Measurements from ENCODE around the gene PLCXD3.

PLCXD3 gene

DNA sequence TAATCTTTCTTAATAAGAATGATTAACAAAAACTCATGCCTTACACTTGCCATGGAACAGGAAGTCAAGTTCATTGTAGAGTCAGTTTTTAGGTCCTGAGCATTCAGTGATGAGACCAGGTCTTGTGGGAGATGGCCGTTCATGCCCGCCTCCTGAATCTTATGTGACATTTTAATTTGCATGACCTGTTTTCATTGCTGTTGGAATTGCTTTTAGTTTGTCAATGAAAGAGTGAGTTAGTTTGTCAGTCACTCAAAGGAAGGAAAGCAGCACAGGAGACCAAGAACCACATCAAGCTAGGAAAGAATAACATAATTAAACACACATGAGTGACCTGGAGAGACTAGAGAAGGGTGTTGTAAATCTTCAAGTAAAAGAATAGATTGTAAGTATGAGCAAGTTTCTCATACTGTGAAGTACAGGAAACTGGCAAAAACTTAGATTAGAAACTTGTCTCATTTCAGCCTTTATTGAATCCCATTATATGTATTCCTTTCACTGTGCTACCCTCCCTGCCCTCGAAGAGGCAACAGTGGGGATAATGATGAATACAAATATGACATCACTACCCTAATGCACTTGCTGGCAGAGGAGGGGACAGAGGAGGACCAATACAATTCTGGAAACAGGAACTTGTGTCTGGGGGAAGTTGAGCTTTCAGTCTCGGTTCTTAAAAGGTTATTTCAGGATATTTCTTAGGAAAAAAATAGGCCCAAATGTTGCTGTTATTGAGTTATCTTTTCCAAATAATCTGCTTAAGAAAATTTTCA, 232.7 kb downstream of the PLCXD3 start:
- no peak for DNase-seq

DNA sequence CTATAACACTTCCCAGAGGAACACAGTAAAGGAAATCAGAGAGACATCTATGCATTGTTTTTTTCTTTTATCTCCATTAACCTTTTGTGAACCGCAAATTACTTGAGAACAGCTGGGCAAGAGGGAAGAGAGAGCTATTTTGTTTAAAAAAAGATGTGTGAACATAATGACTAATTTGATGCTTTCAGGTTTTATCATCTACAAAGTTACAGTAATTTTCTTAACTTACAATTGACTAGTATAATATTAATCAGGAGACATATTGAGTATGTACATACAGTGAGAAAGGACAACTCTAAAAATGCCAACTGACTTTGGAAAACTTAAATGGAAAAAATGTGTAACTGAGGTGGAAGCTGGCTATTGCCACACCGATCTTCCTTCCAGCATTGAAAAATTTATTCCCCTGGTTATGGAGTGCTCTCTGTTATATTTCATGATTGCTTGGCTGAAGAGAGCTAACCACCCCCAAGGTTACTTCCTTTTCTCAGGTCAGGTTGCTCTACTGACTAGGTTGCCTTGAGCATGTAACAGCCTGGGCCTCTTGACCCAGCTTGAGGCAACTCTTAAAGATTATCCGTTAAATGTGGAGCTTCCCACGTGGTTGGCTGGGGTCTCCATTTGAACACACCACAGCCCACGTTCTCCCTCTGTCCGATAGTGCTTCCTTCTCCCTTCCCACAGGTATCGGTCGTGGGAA, 234.4 kb downstream of the PLCXD3 start:
- DNase-seq, result no peak

DNA sequence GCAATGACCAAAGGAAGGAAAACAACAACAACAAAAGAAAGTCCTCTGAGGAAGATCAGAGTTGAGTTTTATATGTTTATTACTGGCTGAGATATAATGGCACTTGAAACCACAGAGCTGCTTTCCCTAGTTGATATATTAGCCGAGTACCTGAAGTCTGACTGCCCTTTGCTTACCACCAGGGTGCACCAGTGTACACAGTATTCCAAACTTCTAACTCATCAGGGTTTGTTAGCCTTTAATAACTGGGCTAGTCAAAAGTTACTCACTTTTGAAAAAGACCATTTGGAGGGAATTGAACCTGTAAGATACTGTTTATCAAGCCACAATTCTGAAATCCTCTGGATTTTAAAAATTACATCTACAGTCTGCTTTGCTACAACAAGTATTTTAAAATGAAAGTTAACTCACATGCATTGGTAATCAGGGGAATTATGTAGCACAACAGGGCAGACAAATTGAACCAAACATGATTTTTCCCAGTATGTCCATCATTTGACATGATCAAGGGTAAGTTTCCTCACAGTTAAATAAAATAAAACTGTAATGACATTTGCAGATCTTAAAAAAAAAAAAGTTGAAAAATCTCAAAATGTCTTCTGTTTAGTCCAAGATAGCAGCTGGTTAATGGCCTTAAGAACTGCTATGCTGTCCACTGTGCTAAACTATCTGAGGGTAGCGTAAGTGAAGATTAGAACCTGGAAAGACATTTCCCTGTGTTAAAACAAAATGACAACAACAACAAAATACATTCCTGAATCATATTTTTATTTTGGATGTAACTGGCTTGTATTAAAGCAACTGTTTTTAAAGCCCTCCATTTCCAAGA, 239.8 kb downstream of the PLCXD3 start:
- peak; percentile 27 for DNase-seq

DNA sequence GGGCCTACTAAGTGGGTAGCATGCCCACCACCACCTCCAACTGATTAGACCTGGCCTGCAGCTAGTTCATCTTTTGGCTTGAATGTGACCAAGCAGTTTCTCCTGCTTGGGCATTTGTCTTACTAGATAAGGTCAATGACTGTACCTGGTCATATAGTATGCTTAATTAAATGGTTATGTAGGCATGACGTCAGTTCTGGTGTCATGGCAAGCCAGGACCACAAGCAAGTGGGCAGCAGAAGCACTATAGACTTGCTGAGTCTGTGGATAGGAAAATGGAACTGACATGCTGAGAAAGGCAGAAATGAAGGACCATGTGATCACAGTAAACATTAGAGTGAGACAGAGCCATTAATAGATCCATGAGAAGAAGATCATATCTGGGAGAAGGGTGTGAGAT, 241.5 kb downstream of the PLCXD3 start:
- DNase-seq, result no peak

DNA sequence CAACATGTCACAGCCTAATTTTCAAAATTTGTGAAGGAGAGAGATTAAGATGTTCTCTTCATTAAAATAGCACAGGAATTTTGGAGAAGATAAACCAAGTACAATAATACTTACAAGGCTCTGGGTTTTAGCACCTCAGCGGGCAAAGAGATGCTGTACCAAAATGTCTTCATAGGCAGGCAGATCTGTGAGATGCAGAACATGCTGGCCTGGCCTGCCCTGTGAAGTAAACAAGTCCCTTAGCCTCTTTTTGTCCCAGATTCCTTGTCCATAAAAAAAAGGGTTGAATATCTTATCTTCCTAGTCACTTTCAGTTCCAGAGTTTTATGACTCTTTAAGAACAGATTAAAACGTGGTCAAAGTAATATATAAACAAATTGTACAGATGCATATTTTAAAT, 244.0 kb downstream of the PLCXD3 start:
- DNase-seq, result no peak

DNA sequence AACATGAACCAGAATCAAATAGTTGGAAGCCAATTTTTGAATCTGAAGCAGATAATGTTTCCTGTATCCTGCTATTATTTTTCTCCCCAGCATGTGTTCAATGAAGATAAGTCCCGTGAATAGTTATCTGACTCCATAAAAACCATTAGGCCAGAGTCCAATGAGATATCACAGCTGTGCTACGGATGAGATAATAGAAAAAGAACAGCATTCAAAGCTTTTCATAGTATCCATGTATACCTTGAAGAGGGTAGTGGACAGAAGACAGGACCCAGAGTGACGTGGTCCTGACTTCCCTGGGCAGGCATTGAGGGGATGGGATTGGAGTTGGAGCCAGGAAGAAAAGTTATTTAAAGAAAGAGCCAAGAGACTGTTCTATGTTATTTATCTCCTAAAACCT, 246.4 kb downstream of the PLCXD3 start:
- DNase-seq, result no peak

DNA sequence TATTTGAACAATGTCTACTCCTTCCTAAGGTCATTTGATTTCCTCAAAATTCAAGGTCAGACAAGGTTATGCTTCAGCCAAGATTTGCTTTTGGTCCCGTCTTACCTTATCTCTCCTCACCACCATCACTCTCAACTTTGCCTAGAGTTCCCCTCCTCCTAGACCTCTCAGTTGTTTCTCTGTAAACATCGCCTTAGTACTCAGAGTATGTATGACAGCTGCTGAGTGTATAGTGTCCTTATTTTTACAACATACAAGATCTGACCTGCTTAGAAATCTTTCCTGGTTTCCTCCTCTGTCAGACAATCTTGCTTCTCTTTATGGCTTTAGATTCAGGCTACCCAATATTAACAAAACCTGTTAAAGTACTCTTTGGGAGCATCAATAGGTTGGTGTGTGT, 247.1 kb downstream of the PLCXD3 start:
- DNase-seq, result no peak

Measured in T1000 (cell line).